T-helper 1 cell treated with Interleukin-12 subunit alpha and Interleukin-12 subunit beta and Interleukin-4 antibody, amounts not matched to agents 30 μg/mL and 1 μg/mL, for 36 hours (primary cell): ENCODE results near the gene GJD3.
A peak's percentile ranks its signal among the peaks of the same experiment; 100 is the strongest.

Experiments
- H3K27ac Mint-ChIP-seq: one replicate; pipeline ENCODE4 v1.8.0; 2021; ENCODE audit warnings: mild to moderate bottlenecking, mixed read lengths
- H3K27me3 Mint-ChIP-seq: one replicate; pipeline ENCODE4 v1.8.0; 2021; ENCODE audit warnings: low read depth, mixed read lengths
- H3K36me3 Mint-ChIP-seq: one replicate; pipeline ENCODE4 v1.8.0; 2021; ENCODE audit warnings: low read depth, mixed read lengths
- H3K4me1 Mint-ChIP-seq: one replicate; pipeline ENCODE4 v1.8.0; 2021; ENCODE audit warnings: low read depth, mixed read lengths
- H3K4me3 Mint-ChIP-seq: one replicate; pipeline ENCODE4 v1.8.0; 2021; ENCODE audit warnings: mild to moderate bottlenecking, moderate library complexity, mixed read lengths
- H3K9me3 Mint-ChIP-seq: one replicate; pipeline ENCODE4 v1.8.0; 2021; ENCODE audit warnings: mixed read lengths

Gene GJD3

GRCh38 chr17:40343219-40344119 lies 21.1 kb downstream of the GJD3 start:
- peaks cover 33% of the 10 kb centered on the region for H3K4me1 Mint-ChIP-seq
- no peak overlapping the region for H3K27ac Mint-ChIP-seq

DNA sequence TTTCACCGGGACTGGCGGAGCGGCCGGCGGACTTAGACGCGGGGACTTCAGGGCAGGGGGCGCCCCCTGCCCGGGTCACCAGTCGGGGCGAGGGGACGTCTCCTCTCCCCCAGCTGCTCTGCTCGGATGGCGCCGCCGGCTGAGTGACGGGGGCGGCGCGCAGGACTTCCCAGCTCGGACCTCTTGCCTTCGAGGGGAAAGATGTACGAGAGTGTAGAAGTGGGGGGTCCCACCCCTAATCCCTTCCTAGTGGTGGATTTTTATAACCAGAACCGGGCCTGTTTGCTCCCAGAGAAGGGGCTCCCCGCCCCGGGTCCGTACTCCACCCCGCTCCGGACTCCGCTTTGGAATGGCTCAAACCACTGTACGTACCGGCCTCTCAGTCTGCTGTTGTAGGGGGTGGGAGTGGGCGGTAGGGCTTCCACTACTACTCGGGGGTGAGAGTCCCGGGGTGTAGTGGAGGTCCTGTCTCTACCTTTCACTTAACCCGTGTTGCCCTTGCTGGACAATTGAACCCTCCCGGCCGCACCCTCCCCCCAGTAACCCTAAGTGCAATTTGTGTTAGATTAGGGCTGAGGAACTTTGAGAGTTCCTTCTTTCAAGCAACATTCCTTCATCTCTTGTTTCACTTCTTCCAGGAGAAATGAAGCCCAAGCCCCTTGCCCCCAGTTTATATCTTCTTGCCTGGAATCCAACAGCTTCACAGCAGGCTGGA lies 21.9 kb downstream of the GJD3 start:
- Mint-ChIP-seq H3K36me3 (peaks cover 16% of the 10 kb centered on the region), H3K4me1 (peaks cover 40% of the 10 kb centered on the region), H3K9me3 (no peaks in the 10 kb centered on the region), H3K27ac (no peak overlapping the region), H3K27me3 (peaks cover 8% of the 10 kb centered on the region), H3K4me3 (peak overlapping the region; percentile 51)

More at GRCh38 chr17:40343219-40344119, 21.1 kb downstream of the GJD3 start:
- peaks cover 14% of the 10 kb centered on the region for H3K36me3 Mint-ChIP-seq
- H3K27me3 Mint-ChIP-seq = peaks cover 8% of the 10 kb centered on the region
- H3K4me3 Mint-ChIP-seq = peak overlapping the region; percentile 51
- H3K9me3 Mint-ChIP-seq = no peaks in the 10 kb centered on the region

DNA sequence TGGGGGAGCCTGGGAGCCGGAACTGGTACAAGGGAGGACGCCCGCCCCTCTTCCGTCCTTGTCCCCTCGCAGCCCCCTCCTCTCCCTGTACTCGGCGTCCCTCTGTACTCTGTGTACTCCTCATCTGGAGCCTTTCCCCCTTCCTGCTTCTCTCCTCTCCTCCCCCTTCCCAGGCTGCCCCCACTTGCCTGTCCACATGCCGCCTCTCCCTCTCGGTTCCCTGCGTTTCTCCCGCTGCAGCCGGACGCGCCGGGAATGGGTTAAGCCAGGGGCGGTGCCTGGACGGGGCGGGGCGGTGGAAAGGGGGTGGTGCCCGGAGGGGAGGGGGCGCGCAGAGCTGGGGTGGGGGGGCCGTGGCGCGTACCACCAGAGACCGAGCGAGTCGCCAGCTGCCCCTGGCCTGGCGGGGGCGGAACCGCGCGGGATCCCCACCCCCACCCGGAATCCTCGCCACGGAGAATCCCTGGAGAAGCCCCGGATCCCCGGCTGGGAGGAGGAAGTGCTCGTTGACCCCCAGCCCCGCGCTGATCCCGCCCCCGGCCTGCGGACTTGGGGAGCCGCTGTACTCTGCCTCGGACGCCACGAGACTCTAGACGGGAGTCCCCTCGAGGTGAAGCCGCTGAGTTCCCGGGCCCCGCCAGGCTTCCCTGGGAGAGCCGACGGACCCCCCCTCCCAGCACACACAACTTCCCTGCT lies 22.6 kb downstream of the GJD3 start:
- H3K4me3 Mint-ChIP-seq = peak overlapping the region; percentile 59
- H3K27ac Mint-ChIP-seq = peak overlapping the region; percentile 31
- peaks cover 8% of the 10 kb centered on the region for H3K27me3 Mint-ChIP-seq
- peaks cover 47% of the 10 kb centered on the region for H3K4me1 Mint-ChIP-seq
- no peaks in the 10 kb centered on the region for H3K9me3 Mint-ChIP-seq
- H3K36me3 Mint-ChIP-seq = peaks cover 18% of the 10 kb centered on the region

- no peaks in the 10 kb centered on the region for H3K9me3 Mint-ChIP-seq
- peak overlapping the region; percentile 78 for H3K4me3 Mint-ChIP-seq
- H3K27ac Mint-ChIP-seq = peak overlapping the region; percentile 84
- peaks cover 8% of the 10 kb centered on the region for H3K27me3 Mint-ChIP-seq
- peaks cover 49% of the 10 kb centered on the region for H3K4me1 Mint-ChIP-seq
- peaks cover 18% of the 10 kb centered on the region for H3K36me3 Mint-ChIP-seq
Measured at GRCh38 chr17:40340880-40341807, 23.4 kb downstream of the GJD3 start.

DNA sequence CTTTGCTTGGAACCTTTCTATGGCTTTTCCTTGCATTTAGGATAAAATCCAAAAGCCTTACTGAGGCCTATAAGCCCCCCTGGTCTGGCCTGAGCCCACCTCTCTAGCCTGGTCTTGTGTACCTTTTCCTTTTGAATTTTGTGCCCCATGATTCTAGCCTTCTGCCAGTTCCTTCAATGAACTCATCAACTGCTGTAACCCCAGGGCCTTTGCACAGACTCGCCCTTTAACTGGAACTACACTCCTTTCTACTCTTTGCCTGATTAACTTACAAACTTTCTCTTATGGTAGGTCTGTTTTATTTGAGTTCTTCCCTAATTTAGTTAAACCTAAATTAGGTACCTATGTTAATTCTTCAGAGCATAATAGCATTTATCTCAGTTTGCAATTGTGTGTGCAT lies 24.2 kb downstream of the GJD3 start:
- H3K36me3 Mint-ChIP-seq = peaks cover 18% of the 10 kb centered on the region

GRCh38 chr17:40338941-40339649 lies 25.4 kb downstream of the GJD3 start:
- Mint-ChIP-seq H3K4me3 (no peak overlapping the region), H3K27ac (peak overlapping the region; percentile 31), H3K36me3 (peaks cover 26% of the 10 kb centered on the region), H3K4me1 (peaks cover 50% of the 10 kb centered on the region), H3K27me3 (peaks cover 8% of the 10 kb centered on the region), H3K9me3 (no peaks in the 10 kb centered on the region)

More for the DNA sequence above, 24.2 kb downstream of the GJD3 start:
- peak overlapping the region; percentile 8 for H3K27ac Mint-ChIP-seq
- no peaks in the 10 kb centered on the region for H3K9me3 Mint-ChIP-seq
- H3K4me3 Mint-ChIP-seq = no peak overlapping the region
- peaks cover 8% of the 10 kb centered on the region for H3K27me3 Mint-ChIP-seq
- peaks cover 46% of the 10 kb centered on the region for H3K4me1 Mint-ChIP-seq

DNA sequence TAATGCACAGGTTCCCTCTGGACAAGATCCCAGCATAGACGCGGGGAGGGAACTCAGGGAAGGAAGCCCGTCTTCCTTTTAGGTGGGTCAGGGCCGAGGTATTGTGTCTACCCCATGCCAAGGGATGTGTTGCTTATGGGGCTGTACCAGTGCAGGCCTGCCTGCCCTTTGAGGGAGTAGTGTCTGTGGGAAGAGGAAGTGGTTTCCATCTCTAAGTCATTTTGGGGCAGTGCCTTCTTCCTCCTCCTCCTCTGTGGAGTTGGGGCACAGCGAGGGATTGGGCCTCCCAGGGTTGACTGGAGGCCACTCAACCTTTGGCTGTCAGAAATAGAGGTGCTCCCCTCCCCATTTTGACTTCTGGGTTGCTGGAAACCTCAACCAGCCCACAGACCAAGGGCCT lies 26.5 kb downstream of the GJD3 start:
- H3K4me3 Mint-ChIP-seq = no peak overlapping the region
- H3K4me1 Mint-ChIP-seq = peaks cover 53% of the 10 kb centered on the region
- H3K36me3 Mint-ChIP-seq = peaks cover 35% of the 10 kb centered on the region

GRCh38 chr17:40337351-40337750 lies 27.2 kb downstream of the GJD3 start:
- H3K27me3 Mint-ChIP-seq = no peaks in the 10 kb centered on the region

More for the DNA sequence above, 26.5 kb downstream of the GJD3 start:
- Mint-ChIP-seq H3K27me3 (peaks cover 4% of the 10 kb centered on the region), H3K27ac (peak overlapping the region; percentile 39), H3K9me3 (no peaks in the 10 kb centered on the region)

DNA sequence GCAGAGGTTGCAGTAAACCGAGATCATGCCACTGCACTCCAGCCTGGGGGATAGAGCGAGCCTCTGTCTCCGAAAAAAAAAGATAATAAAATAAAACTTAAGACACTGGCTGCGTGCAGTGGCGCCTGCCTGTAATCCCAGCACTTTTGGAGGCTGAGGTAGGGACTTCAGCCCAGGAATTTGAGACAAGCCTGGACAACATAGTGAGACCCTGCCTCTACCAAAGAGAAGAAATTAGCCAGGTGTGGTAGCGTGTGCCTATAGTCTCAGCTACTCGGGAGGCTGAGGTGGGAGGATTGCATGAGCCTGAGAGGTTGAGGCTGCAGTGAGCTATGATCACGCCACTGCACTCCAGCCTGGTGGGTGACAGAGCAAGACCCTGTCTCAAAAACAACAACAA lies 28.9 kb downstream of the GJD3 start:
- Mint-ChIP-seq H3K4me1 (peaks cover 63% of the 10 kb centered on the region), H3K27ac (no peak overlapping the region), H3K9me3 (no peaks in the 10 kb centered on the region), H3K27me3 (no peaks in the 10 kb centered on the region), H3K4me3 (no peak overlapping the region), H3K36me3 (peaks cover 44% of the 10 kb centered on the region)

More at GRCh38 chr17:40337351-40337750, 27.2 kb downstream of the GJD3 start:
- Mint-ChIP-seq H3K36me3 (peaks cover 39% of the 10 kb centered on the region), H3K9me3 (no peaks in the 10 kb centered on the region), H3K4me3 (no peak overlapping the region), H3K27ac (peak overlapping the region; percentile 39), H3K4me1 (peaks cover 58% of the 10 kb centered on the region)

- Mint-ChIP-seq H3K4me3 (peak overlapping the region; percentile 69), H3K27me3 (no peaks in the 10 kb centered on the region), H3K27ac (peak overlapping the region; percentile 63), H3K9me3 (no peaks in the 10 kb centered on the region), H3K4me1 (peaks cover 61% of the 10 kb centered on the region), H3K36me3 (peaks cover 37% of the 10 kb centered on the region)
Measured at GRCh38 chr17:40333781-40334448, 30.6 kb downstream of the GJD3 start.

GRCh38 chr17:40331743-40332641 lies 32.5 kb downstream of the GJD3 start:
- Mint-ChIP-seq H3K4me3 (peak overlapping the region; percentile 55), H3K9me3 (no peaks in the 10 kb centered on the region), H3K4me1 (peaks cover 64% of the 10 kb centered on the region), H3K27me3 (no peaks in the 10 kb centered on the region), H3K36me3 (peaks cover 32% of the 10 kb centered on the region), H3K27ac (peak overlapping the region; percentile 75)
